OCI-LY3 (cell line): ENCODE data around the gene GGA3.

Experiments
- H2AFZ ChIP-seq: fragments of 200-600, 300-600 bp; shearing (Covaris generic); 2 replicates; pipeline ENCODE4 v1.6.0; 2014; ENCODE audit warnings: antibody characterized with exemption, low read depth, low read length
- H3K27ac ChIP-seq: fragments of 200-600, 300-600 bp; sonication (generic); 2 replicates; pipeline ENCODE4 v1.5.1; 2014; ENCODE audit warnings: mild to moderate bottlenecking, low read length, moderate library complexity, mixed read lengths
- H3K27me3 ChIP-seq: fragments of 200-600, 300-600 bp; sonication (generic); 2 replicates; pipeline ENCODE4 v1.6.1; 2014; ENCODE audit warnings: low read depth, low read length, mixed read lengths
- H3K36me3 ChIP-seq: fragments of 200-600, 300-600 bp; sonication (generic); replicated peaks from 2 replicates; pipeline ENCODE3; 2014; ENCODE audit warnings: low read depth, low read length, mixed read lengths
- H3K4me1 ChIP-seq: fragments of 300-600, 200-600 bp; sonication (generic); 2 replicates; pipeline ENCODE4 v1.6.1; 2014; ENCODE audit warnings: low read length, mixed read lengths
- H3K4me2 ChIP-seq: fragments of 200-600, 300-600 bp; sonication (generic); 2 replicates; pipeline ENCODE4 v1.6.1; 2014; ENCODE audit warnings: low read length, mixed read lengths
- H3K4me3 ChIP-seq: fragments of 300-600, 200-600 bp; sonication (generic); 2 replicates; pipeline ENCODE4 v1.5.1; 2014; ENCODE audit warnings: antibody characterized with exemption, mild to moderate bottlenecking, low read length, moderate library complexity
- H3K79me2 ChIP-seq: fragments of 300-600, 200-600 bp; shearing (Covaris generic); 2 replicates; pipeline ENCODE4 v1.6.1; 2014; ENCODE audit warnings: mild to moderate bottlenecking, low read length, mixed read lengths
- H3K9ac ChIP-seq: fragments of 300-600, 200-600 bp; shearing (Covaris generic); 2 replicates; pipeline ENCODE4 v1.6.0; 2014; ENCODE audit warnings: mild to moderate bottlenecking, low read length, moderate library complexity
- H3K9me3 ChIP-seq: fragments of 200-600, 300-600 bp; shearing (Covaris generic); 2 replicates; pipeline ENCODE4 v1.6.1; 2014; ENCODE audit warnings: low read length, mixed read lengths; ENCODE audit not compliant: insufficient read depth
- H4K20me1 ChIP-seq: fragments of 200-600, 300-600 bp; sonication (generic); 2 replicates; pipeline ENCODE4 v1.6.1; 2016; ENCODE audit warnings: low read length, mixed read lengths; ENCODE audit not compliant: insufficient read depth
- EZH2phosphoT487 ChIP-seq: fragments of 200-600 bp; shearing (Covaris generic); IDR thresholded peaks from 2 replicates; pipeline ENCODE4 v1.6.1; 2018; ENCODE audit warnings: antibody characterized with exemption, mixed run types, low read depth
- TF ChIP-seq, protein P1 (sequence below): fragments of 200-600, 300-600 bp; sonication (generic); IDR thresholded peaks from 2 replicates; pipeline ENCODE4 v1.5.1; 2014; ENCODE audit warnings: antibody characterized with exemption, low read length, low read depth

The GGA3 gene

DNA sequence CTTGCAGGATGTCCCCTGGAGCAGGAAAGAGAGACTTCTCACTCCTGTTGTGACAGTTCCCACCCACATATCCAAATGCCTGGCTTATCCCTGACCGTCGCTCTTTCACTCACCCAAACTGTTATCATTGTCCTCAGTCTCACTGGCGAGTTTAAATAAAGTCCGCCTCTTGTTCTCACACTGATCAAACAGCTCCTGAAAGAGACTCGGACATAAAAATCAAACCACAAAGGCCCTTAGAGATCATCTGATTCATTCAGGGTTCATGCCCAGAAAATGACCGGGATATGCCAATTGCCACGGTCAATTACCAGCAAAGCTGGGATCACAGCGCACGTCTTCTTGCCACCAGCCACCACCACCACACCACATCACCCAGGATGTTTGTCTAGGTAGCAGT lies 19.9 kb downstream of the GGA3 start:
- Histone ChIP-seq H4K20me1 (no peaks in the 10 kb centered on the region), H3K9me3 (no peaks in the 10 kb centered on the region), H3K36me3 (peaks cover 76% of the 10 kb centered on the region), H3K4me2 (peak overlapping the region; percentile 42; the same call in 1 of the 2 replicates), H3K9ac (no peak overlapping the region), H3K27ac (peak overlapping the region; percentile 86), H3K27me3 (no peaks in the 10 kb centered on the region), H3K4me1 (peaks cover 51% of the 10 kb centered on the region), H3K4me3 (no peak overlapping the region), H3K79me2 (0 out of 2 replicates have a peak, but pooled peaks cover under 1% of the 10 kb centered on the region), H2AFZ (no peak overlapping the region)
- TF ChIP-seq, protein P1, sequence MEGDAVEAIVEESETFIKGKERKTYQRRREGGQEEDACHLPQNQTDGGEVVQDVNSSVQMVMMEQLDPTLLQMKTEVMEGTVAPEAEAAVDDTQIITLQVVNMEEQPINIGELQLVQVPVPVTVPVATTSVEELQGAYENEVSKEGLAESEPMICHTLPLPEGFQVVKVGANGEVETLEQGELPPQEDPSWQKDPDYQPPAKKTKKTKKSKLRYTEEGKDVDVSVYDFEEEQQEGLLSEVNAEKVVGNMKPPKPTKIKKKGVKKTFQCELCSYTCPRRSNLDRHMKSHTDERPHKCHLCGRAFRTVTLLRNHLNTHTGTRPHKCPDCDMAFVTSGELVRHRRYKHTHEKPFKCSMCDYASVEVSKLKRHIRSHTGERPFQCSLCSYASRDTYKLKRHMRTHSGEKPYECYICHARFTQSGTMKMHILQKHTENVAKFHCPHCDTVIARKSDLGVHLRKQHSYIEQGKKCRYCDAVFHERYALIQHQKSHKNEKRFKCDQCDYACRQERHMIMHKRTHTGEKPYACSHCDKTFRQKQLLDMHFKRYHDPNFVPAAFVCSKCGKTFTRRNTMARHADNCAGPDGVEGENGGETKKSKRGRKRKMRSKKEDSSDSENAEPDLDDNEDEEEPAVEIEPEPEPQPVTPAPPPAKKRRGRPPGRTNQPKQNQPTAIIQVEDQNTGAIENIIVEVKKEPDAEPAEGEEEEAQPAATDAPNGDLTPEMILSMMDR, result no peak
- no peak for TF ChIP-seq EZH2phosphoT487

DNA sequence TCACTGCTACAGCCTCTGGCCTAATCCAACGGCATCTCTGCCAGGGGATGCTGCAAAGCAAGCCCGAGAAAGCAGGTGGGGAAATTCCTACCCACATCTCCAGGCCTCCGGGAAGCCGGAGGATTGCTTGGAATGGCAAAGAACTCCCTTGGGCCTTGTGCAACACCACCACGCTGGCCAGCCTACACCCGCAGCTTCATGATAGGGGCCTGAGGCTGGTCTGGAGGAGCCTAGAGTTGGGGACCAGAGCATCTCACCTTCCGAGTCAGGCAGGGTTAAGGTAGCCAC lies 20.3 kb downstream of the GGA3 start:
- no peak for TF ChIP-seq EZH2phosphoT487
- TF ChIP-seq, protein P1, result no peak
- Histone ChIP-seq H3K36me3 (peaks cover 76% of the 10 kb centered on the region), H3K4me1 (peaks cover 51% of the 10 kb centered on the region), H3K9ac (no peak overlapping the region), H2AFZ (no peak overlapping the region), H3K4me3 (no peak overlapping the region), H3K79me2 (no peaks in the 10 kb centered on the region), H3K27me3 (no peaks in the 10 kb centered on the region), H3K9me3 (no peaks in the 10 kb centered on the region), H4K20me1 (no peaks in the 10 kb centered on the region), H3K4me2 (no peak overlapping the region), H3K27ac (no peak overlapping the region)

DNA sequence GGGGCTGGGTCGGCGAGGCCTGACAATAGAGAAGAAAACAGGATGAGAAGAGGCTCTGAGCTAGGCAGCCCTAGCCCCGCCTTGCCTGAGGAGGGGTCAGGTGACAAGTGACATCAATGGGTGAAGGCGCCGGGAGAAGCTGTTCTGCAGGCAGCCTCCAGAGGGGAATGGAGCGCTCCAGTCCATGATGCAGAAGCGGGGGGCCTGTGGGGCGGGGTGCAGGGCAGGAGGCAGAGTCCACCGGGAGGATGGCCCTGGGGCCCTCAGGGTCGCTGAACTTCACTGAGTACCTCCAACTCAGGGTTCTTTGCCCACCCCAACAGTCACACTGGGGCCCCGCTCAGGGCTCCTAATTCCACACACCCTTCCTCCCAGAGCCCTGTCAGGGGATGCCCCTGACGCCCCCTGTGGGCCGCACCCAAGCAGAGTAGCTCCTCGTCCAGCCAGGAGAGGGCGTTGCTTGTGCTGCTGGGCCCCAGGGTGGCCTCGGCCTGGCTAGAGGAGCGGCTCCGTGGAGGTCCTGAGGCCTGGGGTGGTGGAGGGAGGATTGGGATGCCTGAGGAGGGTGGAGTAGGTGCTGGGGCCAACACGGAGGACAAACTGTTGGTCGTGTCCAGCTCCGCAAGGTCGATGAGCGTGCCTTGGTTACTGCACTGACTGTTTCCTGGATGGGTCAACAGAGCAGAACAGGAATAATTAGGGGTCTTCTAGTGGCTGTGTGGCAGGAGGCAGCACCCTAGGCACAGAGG lies 20.8 kb downstream of the GGA3 start:
- Histone ChIP-seq H3K27ac (no peak overlapping the region), H3K4me3 (no peak overlapping the region), H3K27me3 (no peaks in the 10 kb centered on the region), H3K4me2 (no peak overlapping the region), H3K9ac (no peak overlapping the region), H3K79me2 (no peaks in the 10 kb centered on the region), H3K36me3 (peaks cover 72% of the 10 kb centered on the region), H2AFZ (no peak overlapping the region), H3K4me1 (peaks cover 46% of the 10 kb centered on the region), H4K20me1 (no peaks in the 10 kb centered on the region), H3K9me3 (no peaks in the 10 kb centered on the region)
- TF ChIP-seq EZH2phosphoT487, result no peak
- TF ChIP-seq, protein P1, result peak; percentile 84

DNA sequence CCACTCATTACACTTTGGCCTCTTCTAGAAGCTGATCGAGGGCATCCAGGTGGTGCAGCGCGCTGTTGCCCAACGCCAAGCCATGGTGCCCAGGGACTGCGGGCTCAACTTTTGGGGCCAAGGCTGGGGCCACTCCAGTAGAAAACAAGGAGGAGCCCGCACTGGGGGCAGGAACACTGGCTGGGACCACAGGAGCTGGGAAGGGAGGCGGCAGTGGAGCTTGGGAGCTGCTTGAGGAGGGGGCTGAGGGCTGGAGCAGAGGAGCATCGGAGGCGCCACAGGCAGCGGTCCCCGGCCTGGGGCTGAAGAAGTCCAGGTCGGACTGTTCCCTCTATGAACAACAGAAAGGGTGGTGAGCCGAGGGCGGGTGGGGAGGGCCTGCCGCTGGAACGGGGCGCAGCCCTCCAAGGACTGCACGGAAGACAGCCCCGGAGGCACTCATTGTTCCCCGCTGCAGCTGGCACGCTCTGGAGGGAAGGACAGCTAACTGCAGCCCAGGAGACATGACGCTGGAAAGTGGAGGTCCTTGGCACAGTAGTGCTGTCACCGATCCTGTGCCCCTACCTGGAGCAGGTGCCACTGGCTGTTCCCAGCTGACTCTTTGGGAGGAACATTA lies 21.5 kb downstream of the GGA3 start:
- Histone ChIP-seq H3K4me3 (no peak overlapping the region), H3K4me2 (no peak overlapping the region), H3K27me3 (no peaks in the 10 kb centered on the region), H4K20me1 (no peaks in the 10 kb centered on the region), H3K4me1 (peaks cover 40% of the 10 kb centered on the region), H2AFZ (no peak overlapping the region), H3K27ac (no peak overlapping the region), H3K36me3 (peaks cover 71% of the 10 kb centered on the region), H3K9me3 (no peaks in the 10 kb centered on the region), H3K79me2 (no peaks in the 10 kb centered on the region), H3K9ac (no peak overlapping the region)
- no peak for TF ChIP-seq EZH2phosphoT487
- TF ChIP-seq, protein P1, result no peak
